Hepatocyte (in vitro differentiated cells): ENCODE measurements around the gene HMGXB3.

Experiments
- EZH2 ChIP-seq: fragments of 200-600 bp; sonication (generic); IDR thresholded peaks from 2 replicates; pipeline ENCODE4 v1.6.1; 2016; ENCODE audit warnings: antibody characterized with exemption, mild to moderate bottlenecking, borderline replicate concordance
- TF ChIP-seq, protein P1 (sequence below): fragments of 200-600 bp; sonication (generic); IDR thresholded peaks from 2 replicates; pipeline ENCODE4 v1.5.1; 2016; ENCODE audit warnings: antibody characterized with exemption, mild to moderate bottlenecking; ENCODE audit not compliant: poor library complexity

- TF ChIP-seq, protein P1, sequence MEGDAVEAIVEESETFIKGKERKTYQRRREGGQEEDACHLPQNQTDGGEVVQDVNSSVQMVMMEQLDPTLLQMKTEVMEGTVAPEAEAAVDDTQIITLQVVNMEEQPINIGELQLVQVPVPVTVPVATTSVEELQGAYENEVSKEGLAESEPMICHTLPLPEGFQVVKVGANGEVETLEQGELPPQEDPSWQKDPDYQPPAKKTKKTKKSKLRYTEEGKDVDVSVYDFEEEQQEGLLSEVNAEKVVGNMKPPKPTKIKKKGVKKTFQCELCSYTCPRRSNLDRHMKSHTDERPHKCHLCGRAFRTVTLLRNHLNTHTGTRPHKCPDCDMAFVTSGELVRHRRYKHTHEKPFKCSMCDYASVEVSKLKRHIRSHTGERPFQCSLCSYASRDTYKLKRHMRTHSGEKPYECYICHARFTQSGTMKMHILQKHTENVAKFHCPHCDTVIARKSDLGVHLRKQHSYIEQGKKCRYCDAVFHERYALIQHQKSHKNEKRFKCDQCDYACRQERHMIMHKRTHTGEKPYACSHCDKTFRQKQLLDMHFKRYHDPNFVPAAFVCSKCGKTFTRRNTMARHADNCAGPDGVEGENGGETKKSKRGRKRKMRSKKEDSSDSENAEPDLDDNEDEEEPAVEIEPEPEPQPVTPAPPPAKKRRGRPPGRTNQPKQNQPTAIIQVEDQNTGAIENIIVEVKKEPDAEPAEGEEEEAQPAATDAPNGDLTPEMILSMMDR = no peak
- TF ChIP-seq EZH2 = no peak
Observed at GRCh38 chr5:150015415-150015814, 14.9 kb downstream of the HMGXB3 start.
